Measurements from ENCODE around the gene PDLIM7. TPM values are rescaled to one million over a fixed set of nuclear protein-coding genes. Genes with fewer than 3 reads are reported as not detected.
A peak's percentile ranks its signal among the peaks of the same experiment; 100 is the strongest.

Gene PDLIM7
- total and polyA plus RNA-seq, 4 donors = 184 to 1,248 (median 620) TPM

DNA sequence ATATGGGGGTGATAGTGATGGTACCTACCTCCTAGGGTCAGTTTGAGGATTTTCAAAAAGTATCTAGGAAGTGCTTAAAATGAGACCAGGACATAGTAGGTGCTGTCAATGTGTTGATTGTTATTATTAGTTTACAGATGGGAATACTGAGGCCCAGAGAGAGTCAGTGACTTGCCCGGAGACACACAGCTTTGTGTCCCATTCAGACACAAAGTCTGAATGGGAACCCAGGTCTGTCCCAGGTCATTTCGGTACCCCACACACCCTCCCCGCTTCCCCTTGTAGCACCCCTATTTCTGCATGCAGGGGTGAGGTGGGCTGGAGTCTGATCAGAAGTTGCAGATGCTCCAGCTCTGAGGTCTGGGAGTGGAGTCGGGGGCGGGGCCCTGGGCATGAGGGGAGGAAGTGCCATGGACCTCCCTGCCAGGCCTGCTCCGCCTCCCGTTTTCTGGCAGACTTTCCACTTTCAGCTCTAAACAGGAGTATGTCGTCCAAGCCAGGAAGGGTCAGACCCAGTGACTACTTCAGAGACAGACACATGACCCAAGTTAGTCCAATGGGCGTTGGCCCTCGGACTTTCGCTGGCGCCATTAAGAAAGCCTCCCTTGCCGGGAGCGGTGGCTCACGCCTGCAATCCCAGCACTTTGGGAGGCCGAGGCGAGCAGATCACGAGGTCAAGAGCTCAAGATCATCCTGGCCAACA, 20.7 kb downstream of the PDLIM7 start:
- ATAC-seq (ENCODE audit: low FRiP score) = peak; percentile 41
- no peaks in the 10 kb centered on the region for H3K4me1 ChIP-seq (ENCODE audit: control insufficient read depth in 1 of 2, insufficient read depth in 2 of 2, low read length in 2 of 2)

DNA sequence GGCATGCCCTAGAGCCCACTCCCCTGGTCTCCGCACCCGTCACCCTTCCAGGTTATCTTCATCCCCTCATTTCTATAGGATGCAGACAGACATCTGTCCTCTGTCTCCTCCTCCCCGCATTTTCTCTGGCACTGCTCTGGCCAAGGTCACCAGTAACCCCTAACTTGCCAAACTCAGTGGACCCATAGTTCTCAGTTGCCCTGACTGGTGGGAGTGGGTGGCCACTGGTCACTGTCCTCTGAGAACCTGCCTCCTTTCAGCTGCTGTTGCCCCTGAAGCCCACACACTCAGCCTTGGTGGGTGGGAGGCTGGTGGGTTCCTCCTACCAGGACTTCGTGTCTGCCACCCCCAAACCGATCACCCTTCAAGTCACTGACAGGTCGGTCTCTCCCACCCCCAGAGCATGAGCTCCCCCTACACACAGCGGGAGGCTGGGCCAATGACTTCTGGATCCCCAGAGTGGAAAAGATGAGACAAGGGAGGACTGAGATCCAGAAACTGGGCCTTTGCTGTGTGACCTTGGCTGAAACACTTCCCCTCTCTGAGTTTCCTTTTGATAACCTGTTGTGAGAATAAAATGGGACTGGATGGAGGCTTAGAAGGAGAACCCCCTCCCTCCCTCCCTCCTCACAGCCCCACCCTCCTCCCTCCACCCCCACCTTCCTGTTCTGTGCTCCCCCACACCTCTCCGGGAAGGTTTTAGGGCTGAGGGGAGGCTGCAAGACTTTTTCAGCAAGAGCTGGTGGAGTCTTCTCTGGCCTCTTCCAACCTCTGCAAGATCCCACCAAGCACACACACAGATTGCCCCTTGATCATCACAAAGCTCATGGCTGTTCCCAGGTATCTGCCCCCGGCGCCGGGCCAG, 21.6 kb downstream of the PDLIM7 start:
- DNase-seq = no peak
- Histone ChIP-seq H3K9me3 (ENCODE audit: control insufficient read depth, low read length) (no peaks in the 10 kb centered on the region), H3K4me3 (ENCODE audit: low read length in 2 of 2) (no peak overlapping the region), H3K27me3 (ENCODE audit: control insufficient read depth in 1 of 2, insufficient read depth in 2 of 2, low read length in 1 of 2) (no peaks in the 10 kb centered on the region), H3K4me1 (ENCODE audit: control insufficient read depth in 1 of 2, insufficient read depth in 2 of 2, low read length in 2 of 2) (no peaks in the 10 kb centered on the region), H3K36me3 (ENCODE audit: control insufficient read depth in 1 of 2, insufficient read depth in 2 of 2, low read length in 1 of 2) (no peaks in the 10 kb centered on the region), H3K27ac (ENCODE audit: low read depth in 1 of 2, low read length in 2 of 2) (no peak overlapping the region)
- no peak for ATAC-seq (ENCODE audit: low FRiP score)
- 24 to 25% methylated on average over 11 of the region's 11 CpGs for WGBS, 2 donors
- intact Hi-C loops (cut with DNase I) = no loop called here

More for the DNA sequence above, 20.7 kb downstream of the PDLIM7 start:
- Histone ChIP-seq H3K36me3 (ENCODE audit: control insufficient read depth in 1 of 2, insufficient read depth in 2 of 2, low read length in 1 of 2) (no peaks in the 10 kb centered on the region), H3K9me3 (ENCODE audit: control insufficient read depth, low read length) (no peaks in the 10 kb centered on the region), H3K27me3 (ENCODE audit: control insufficient read depth in 1 of 2, insufficient read depth in 2 of 2, low read length in 1 of 2) (no peaks in the 10 kb centered on the region), H3K27ac (ENCODE audit: low read depth in 1 of 2, low read length in 2 of 2) (peak overlapping the region in 1 of 2 donors; percentile 19), H3K4me3 (ENCODE audit: low read length in 2 of 2) (no peak overlapping the region)
- 26 to 29% methylated on average over 18 of the region's 18 CpGs for WGBS, 2 donors
- intact Hi-C loops (cut with DNase I) = no loop called here
- peak; percentile 91 to 92 for DNase-seq

DNA sequence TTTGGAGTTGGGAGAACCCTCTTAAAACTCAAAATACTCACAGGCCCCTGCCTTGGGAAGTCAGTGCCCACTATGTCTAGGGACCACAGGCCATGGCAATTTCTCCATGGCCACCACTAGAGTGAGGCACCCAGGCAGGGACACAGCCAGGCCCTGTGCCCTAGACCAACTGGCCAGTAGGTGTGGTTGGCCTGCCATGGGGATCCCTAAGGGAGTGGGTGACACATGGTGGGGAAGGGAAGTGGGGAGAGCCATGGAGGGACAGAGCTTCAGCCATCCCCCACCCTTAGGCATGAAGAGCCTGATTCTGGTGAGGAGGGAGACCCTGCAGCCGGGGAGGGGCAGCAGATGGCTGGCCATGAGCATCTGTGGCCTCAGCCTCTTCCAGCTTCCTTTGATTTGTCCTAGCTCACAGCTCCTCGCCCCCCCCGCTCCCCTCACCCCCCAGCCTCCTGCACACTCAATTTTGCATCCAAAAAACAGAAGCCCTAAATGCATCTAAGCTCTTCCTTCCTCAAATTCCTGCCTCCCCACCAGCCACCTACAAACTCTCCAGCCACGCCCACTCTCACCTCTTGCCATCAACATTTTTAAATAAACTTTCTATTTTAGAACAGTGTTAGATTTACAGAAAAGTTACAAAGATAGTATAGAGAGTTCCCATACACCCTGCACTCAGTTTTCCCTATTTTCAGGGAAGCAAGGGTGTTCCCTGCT, 22.4 kb downstream of the PDLIM7 start:
- WGBS, 2 donors = 14 to 18% methylated on average over 4 of the region's 4 CpGs

DNA sequence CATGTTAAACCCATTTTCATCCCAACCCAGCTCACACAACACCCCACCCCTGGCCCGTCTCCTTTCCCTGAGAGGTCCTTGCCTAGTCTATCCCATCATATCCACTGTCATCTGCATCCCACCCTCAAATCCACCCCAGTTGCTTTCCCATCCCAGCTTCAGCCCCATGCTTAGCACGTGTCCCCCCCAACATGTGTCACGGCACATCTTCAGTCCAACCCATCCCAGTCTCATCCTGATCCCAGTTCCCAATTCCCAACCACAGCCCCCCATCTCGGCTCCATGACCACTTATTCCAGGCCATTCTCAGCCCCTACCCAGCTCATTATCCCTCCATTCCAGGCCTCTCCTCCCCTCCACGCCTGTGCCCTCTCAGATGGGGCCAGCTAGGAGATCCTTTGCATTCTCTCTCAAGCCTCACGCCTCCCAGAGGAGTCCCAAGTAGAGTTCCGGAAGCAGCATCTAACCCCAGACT, 23.4 kb downstream of the PDLIM7 start:
- ATAC-seq (ENCODE audit: low FRiP score) (no peak), DNase-seq (no peak)
- H3K4me3 ChIP-seq (ENCODE audit: low read length in 2 of 2) = no peak overlapping the region
- H3K27me3 ChIP-seq (ENCODE audit: control insufficient read depth in 1 of 2, insufficient read depth in 2 of 2, low read length in 1 of 2) = no peaks in the 10 kb centered on the region
- intact Hi-C loops (cut with DNase I) = no loop called here
- H3K9me3 ChIP-seq (ENCODE audit: control insufficient read depth, low read length) = no peaks in the 10 kb centered on the region
- WGBS, 2 donors = 20 to 21% methylated on average over 7 of the region's 7 CpGs
- no peaks in the 10 kb centered on the region for H3K36me3 ChIP-seq (ENCODE audit: control insufficient read depth in 1 of 2, insufficient read depth in 2 of 2, low read length in 1 of 2)
- peak overlapping the region in 1 of 2 donors; percentile 9 for H3K27ac ChIP-seq (ENCODE audit: low read depth in 1 of 2, low read length in 2 of 2)
- no peaks in the 10 kb centered on the region for H3K4me1 ChIP-seq (ENCODE audit: control insufficient read depth in 1 of 2, insufficient read depth in 2 of 2, low read length in 2 of 2)

More for the DNA sequence above, 22.4 kb downstream of the PDLIM7 start:
- Histone ChIP-seq H3K36me3 (ENCODE audit: control insufficient read depth in 1 of 2, insufficient read depth in 2 of 2, low read length in 1 of 2) (no peaks in the 10 kb centered on the region), H3K9me3 (ENCODE audit: control insufficient read depth, low read length) (no peaks in the 10 kb centered on the region), H3K4me3 (ENCODE audit: low read length in 2 of 2) (no peak overlapping the region), H3K27me3 (ENCODE audit: control insufficient read depth in 1 of 2, insufficient read depth in 2 of 2, low read length in 1 of 2) (no peaks in the 10 kb centered on the region), H3K27ac (ENCODE audit: low read depth in 1 of 2, low read length in 2 of 2) (no peak overlapping the region), H3K4me1 (ENCODE audit: control insufficient read depth in 1 of 2, insufficient read depth in 2 of 2, low read length in 2 of 2) (no peaks in the 10 kb centered on the region)
- DNase-seq (no peak), ATAC-seq (ENCODE audit: low FRiP score) (no peak)
- intact Hi-C loops (cut with DNase I) = no loop called here

DNA sequence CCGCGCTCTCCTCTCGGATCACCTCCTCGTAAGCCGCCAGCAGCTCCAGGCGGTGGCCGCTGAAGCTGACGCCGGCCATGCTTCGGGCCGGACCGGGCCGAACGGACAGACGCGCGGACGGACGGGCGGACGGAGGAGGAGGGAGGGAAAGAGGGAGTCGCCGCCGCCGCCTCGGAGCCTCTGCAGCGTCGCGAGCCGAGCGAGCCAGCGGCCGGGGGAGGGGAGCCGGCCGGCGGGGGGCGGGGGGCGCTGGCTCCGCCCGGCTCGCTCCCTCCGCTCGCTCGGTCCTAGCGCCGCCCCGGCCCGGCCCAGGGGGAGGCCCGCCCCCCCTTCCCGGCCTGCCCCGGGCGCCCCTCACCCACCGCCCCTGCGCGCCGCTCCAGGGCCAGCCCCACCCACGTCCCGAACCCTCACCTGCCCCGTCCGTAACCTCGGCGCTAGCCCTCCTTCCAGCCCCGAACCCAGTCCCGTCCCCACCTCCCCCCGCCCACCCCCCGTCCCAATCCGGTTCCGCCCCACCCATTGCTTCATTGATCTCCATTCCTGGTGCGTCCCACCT, 23.9 kb downstream of the PDLIM7 start, which contains the start of gene DBN1:
DBN1 (minus strand) TSS at position 192 of the 559 bp plus-strand sequence; CDS start at position 79, 113 bp downstream.
- peak within 1 kb of the TSS in 1 of 2 donors; percentile 48 for H3K27ac ChIP-seq (ENCODE audit: low read depth in 1 of 2, low read length in 2 of 2)
- DNase-seq (peak in 1 of 2 donors; percentile 87), ATAC-seq (ENCODE audit: low FRiP score) (peak; percentile 47)
- H3K9me3 ChIP-seq (ENCODE audit: control insufficient read depth, low read length) = no peaks in the 10 kb centered on the region
- H3K4me3 ChIP-seq (ENCODE audit: low read length in 2 of 2) = peak within 1 kb of the TSS; percentile 51 to 77
- intact Hi-C loops (cut with DNase I) = no loop called here
- H3K4me1 ChIP-seq (ENCODE audit: control insufficient read depth in 1 of 2, insufficient read depth in 2 of 2, low read length in 2 of 2) = no peaks in the 10 kb centered on the region
- WGBS, 2 donors = 0 to 1% methylated on average over 16 to 69 of the region's 69 CpGs
- no peaks in the 10 kb centered on the region for H3K36me3 ChIP-seq (ENCODE audit: control insufficient read depth in 1 of 2, insufficient read depth in 2 of 2, low read length in 1 of 2)
- no peaks in the 10 kb centered on the region for H3K27me3 ChIP-seq (ENCODE audit: control insufficient read depth in 1 of 2, insufficient read depth in 2 of 2, low read length in 1 of 2)

DNA sequence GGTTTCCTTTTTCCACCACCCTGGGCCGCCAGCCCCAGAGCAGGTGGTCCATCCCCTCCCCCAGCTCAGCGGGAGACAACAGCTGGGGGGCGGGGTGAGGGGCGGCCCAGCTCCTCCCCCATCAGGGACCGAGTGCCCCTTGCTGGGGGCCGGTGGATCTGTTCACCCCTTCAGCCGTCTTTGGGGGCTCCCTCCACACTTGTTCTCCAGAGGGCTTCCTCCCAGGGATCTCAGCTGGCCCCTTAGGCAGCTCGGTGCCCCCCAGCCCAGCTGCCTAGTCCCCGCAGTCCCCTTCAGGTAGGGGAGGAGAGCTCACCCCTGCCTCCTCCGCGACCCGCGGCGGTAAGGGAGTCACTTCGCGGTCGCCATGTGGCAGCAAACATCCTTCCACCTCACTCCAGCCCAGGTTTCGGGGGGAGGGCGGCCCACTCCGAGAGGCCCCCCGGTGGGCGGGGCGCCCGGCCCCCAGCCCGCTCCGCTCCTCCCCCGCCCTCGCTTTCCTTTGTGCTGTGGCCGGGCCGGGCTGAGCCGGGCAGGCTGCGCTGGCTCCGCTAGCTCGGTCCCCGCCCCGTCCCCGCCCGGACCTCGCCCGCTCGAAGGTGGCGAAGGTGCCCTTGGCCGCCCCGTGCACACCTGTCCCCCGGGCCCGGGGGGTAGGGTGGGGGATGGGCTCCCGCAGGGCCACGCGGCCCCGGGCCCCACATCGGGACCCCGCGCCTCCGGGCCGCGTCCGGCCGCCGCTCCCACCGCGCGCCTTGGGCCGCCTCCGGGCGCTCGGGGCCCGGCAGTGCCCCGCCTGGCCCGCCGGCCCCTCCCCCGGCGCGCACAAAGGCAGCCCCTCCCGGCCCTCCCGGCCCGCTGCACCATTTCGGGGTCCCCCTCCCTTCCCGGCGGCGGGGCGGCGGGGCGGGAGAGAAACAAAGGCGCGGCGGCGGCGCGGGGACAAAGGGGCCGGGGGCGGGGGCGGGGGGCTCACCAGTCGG, 24.7 kb downstream of the PDLIM7 start:
- intact Hi-C loops (cut with DNase I) = no loop called here
- WGBS, 2 donors = 1% methylated on average over 54 to 93 of the region's 93 CpGs

DNA sequence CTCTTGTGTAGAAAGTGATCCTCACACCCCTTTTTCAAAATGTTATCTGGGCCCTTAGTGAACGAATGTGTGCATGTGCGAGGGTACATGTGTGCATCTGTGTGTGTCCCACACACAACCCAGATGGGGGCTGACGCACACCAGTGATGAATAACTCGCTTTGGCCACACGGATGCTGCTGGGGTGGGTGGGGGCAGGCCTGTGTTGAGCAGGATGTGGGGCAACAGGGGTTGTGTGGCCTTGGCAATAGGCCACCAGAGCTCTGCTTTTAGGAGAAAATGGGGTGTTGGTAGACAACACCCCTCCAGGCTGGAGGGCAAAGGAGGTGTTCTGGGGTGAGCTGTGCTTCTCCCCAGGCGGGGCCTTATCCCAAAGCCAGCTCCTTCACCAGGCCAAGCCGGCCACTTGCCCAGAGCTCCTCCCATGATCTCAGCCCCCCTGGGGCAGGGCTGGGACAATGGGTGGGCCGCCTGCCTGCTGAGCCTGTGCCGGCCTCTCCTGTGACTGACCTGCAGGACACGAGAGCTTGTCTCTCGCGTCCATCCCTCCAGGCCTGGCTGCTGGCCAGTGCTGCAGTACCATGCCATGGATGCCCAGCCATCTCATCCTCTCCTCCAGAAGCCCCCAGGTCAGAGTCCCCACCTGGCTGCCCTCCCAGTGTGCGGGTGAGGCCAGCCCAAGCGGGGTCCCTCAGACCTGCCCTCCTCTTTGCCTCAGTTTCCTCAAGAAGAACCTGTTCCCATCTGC, 25.6 kb downstream of the PDLIM7 start:
- WGBS, 2 donors = 18 to 21% methylated on average over 12 to 14 of the region's 14 CpGs
- H3K9me3 ChIP-seq (ENCODE audit: control insufficient read depth, low read length) = no peaks in the 10 kb centered on the region
- intact Hi-C loops (cut with DNase I) = no loop called here
- H3K4me1 ChIP-seq (ENCODE audit: control insufficient read depth in 1 of 2, insufficient read depth in 2 of 2, low read length in 2 of 2) = no peaks in the 10 kb centered on the region
- ATAC-seq (ENCODE audit: low FRiP score) (peak; percentile 30), DNase-seq (peak in 1 of 2 donors; percentile 88)
- peak overlapping the region in 1 of 2 donors; percentile 51 for H3K4me3 ChIP-seq (ENCODE audit: low read length in 2 of 2)
- H3K27ac ChIP-seq (ENCODE audit: low read depth in 1 of 2, low read length in 2 of 2) = no peak overlapping the region
- H3K27me3 ChIP-seq (ENCODE audit: control insufficient read depth in 1 of 2, insufficient read depth in 2 of 2, low read length in 1 of 2) = no peaks in the 10 kb centered on the region
- H3K36me3 ChIP-seq (ENCODE audit: control insufficient read depth in 1 of 2, insufficient read depth in 2 of 2, low read length in 1 of 2) = no peaks in the 10 kb centered on the region

More for the DNA sequence above, 24.7 kb downstream of the PDLIM7 start:
- H3K27me3 ChIP-seq (ENCODE audit: control insufficient read depth in 1 of 2, insufficient read depth in 2 of 2, low read length in 1 of 2) = no peaks in the 10 kb centered on the region
- no peaks in the 10 kb centered on the region for H3K9me3 ChIP-seq (ENCODE audit: control insufficient read depth, low read length)
- ATAC-seq (ENCODE audit: low FRiP score) = no peak
- no peaks in the 10 kb centered on the region for H3K4me1 ChIP-seq (ENCODE audit: control insufficient read depth in 1 of 2, insufficient read depth in 2 of 2, low read length in 2 of 2)
- no peaks in the 10 kb centered on the region for H3K36me3 ChIP-seq (ENCODE audit: control insufficient read depth in 1 of 2, insufficient read depth in 2 of 2, low read length in 1 of 2)
- peak overlapping the region; percentile 51 to 77 for H3K4me3 ChIP-seq (ENCODE audit: low read length in 2 of 2)
- no peak overlapping the region for H3K27ac ChIP-seq (ENCODE audit: low read depth in 1 of 2, low read length in 2 of 2)
- DNase-seq = peak in 1 of 2 donors; percentile 82
